Neutrophil (primary cell): ENCODE data around the gene TSPAN14.
A peak's percentile ranks its signal among the peaks of the same experiment; 100 is the strongest.

ENCODE experiments used
- H3K27ac ChIP-seq: fragments of 200-600 bp; sonication (generic); 2 replicates; pipeline ENCODE4 v1.5.1; 2016; ENCODE audit warnings: mild to moderate bottlenecking, moderate library complexity
- H3K27me3 ChIP-seq: fragments of 200-600 bp; sonication (generic); 2 replicates; pipeline ENCODE4 v1.6.0; 2016; ENCODE audit warnings: mild to moderate bottlenecking
- H3K36me3 ChIP-seq: fragments of 200-600 bp; sonication (generic); 2 replicates; pipeline ENCODE4 v1.5.1; 2017
- H3K4me1 ChIP-seq, 2 experiments: fragments of 200-600 bp in 1 of 2; sonication (generic) in 1 of 2; 1 replicate in 1 of 2; 2 replicates in 1 of 2; pipeline versions ENCODE4 v1.5.1 to v1.6.1; 2013 to 2016; ENCODE audit warnings: low read depth in 1 of 2, low read length in 1 of 2, mild to moderate bottlenecking in 1 of 2, moderate library complexity in 1 of 2; ENCODE audit not compliant: control insufficient read depth in 1 of 2, insufficient read depth in 1 of 2
- H3K4me3 ChIP-seq, 2 experiments: fragments of 200-600 bp in 1 of 2; sonication (generic) in 1 of 2; 1 replicate in 1 of 2; 2 replicates in 1 of 2; pipeline ENCODE4 v1.5.1; 2013 to 2016; ENCODE audit warnings: low read depth in 1 of 2, low read length in 1 of 2, mild to moderate bottlenecking in 1 of 2, moderate library complexity in 1 of 2
- H3K9me3 ChIP-seq: fragments of 200-600 bp; sonication (generic); 2 replicates; pipeline ENCODE4 v1.5.1; 2016
- TF ChIP-seq, protein P1 (sequence below): fragments of 200-600 bp; sonication (generic); IDR thresholded peaks from 2 replicates; pipeline ENCODE4 v1.5.1; 2016; ENCODE audit warnings: antibody characterized with exemption

Gene TSPAN14

DNA sequence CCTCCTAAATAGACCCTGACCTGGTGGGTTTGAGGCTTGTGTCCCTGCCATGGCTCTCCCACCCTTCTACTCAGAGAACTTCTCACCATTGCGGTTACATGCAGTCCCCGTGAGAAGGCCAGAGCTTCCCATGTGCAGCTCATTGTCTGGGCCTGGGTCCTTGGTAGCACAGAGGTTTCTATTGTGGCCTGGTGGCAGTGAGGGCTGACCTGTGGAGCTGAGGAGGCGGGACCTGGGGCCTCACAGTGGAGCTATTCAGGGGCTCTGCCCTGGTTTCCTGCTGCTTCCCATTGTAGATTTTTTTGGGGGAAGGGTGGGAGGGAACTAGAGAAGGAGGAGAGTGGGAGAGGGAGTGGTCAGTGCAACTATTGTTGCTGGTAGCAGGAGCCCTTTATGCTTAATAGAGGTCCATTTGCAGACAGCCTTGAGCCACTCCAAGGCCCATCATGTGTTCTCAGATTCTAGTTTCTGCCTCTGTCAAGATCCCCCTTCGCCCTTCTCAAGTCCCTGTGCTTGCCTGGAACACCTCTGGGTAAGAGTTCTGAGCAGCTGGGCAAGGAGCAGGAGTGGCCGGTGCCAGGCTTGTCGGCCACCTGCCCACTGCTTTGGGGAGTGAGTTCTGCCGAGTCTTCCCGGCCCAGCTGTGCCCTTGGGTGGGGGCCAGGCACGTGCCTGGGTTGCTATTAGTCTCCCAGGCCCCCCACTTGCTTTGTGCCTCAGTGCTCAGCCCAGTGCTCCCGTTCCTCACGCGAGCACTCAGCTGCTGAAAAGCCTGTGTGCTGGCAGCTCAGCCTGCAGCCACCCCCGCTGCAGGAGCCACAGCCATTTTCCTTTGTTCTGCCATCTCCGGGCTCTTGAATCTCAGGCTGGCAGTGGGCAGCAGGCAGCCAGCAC lies 10.7 kb downstream of the TSPAN14 start:
- no peaks in the 10 kb centered on the region for H3K9me3 ChIP-seq
- H3K27me3 ChIP-seq: no peaks in the 10 kb centered on the region
- H3K27ac ChIP-seq: peak overlapping the region; percentile 82
- H3K4me3 ChIP-seq: no peak overlapping the region
- peaks cover 90 to 94% of the 10 kb centered on the region in 2 experiments for H3K4me1 ChIP-seq
- H3K36me3 ChIP-seq: peaks cover 15% of the 10 kb centered on the region
- TF ChIP-seq, protein P1, sequence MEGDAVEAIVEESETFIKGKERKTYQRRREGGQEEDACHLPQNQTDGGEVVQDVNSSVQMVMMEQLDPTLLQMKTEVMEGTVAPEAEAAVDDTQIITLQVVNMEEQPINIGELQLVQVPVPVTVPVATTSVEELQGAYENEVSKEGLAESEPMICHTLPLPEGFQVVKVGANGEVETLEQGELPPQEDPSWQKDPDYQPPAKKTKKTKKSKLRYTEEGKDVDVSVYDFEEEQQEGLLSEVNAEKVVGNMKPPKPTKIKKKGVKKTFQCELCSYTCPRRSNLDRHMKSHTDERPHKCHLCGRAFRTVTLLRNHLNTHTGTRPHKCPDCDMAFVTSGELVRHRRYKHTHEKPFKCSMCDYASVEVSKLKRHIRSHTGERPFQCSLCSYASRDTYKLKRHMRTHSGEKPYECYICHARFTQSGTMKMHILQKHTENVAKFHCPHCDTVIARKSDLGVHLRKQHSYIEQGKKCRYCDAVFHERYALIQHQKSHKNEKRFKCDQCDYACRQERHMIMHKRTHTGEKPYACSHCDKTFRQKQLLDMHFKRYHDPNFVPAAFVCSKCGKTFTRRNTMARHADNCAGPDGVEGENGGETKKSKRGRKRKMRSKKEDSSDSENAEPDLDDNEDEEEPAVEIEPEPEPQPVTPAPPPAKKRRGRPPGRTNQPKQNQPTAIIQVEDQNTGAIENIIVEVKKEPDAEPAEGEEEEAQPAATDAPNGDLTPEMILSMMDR: no peak

DNA sequence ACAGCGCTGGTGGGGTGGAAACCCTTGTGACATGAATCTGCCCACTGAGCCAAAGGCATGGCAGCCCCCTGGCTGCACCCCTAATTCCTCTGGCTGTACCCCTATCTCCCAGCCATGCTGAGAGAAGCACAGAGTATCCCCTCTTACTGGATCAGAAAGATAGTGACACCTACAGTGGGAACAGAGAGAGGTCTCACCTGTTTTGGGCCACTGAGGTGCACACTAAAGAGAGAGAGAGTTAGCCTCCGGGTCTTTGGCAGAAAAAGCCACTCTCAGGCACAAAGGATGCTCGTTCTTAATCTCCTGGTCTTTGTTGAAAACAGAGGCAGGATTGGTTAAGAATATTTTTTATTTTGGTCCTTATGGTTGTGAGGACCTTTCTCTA lies 11.3 kb downstream of the TSPAN14 start:
- peaks cover 83 to 88% of the 10 kb centered on the region in 2 experiments for H3K4me1 ChIP-seq
- H3K4me3 ChIP-seq: no peak overlapping the region
- H3K36me3 ChIP-seq: peaks cover 21% of the 10 kb centered on the region
- TF ChIP-seq, protein P1: no peak
- peak overlapping the region; percentile 82 for H3K27ac ChIP-seq
- H3K9me3 ChIP-seq: no peaks in the 10 kb centered on the region
- H3K27me3 ChIP-seq: no peaks in the 10 kb centered on the region

DNA sequence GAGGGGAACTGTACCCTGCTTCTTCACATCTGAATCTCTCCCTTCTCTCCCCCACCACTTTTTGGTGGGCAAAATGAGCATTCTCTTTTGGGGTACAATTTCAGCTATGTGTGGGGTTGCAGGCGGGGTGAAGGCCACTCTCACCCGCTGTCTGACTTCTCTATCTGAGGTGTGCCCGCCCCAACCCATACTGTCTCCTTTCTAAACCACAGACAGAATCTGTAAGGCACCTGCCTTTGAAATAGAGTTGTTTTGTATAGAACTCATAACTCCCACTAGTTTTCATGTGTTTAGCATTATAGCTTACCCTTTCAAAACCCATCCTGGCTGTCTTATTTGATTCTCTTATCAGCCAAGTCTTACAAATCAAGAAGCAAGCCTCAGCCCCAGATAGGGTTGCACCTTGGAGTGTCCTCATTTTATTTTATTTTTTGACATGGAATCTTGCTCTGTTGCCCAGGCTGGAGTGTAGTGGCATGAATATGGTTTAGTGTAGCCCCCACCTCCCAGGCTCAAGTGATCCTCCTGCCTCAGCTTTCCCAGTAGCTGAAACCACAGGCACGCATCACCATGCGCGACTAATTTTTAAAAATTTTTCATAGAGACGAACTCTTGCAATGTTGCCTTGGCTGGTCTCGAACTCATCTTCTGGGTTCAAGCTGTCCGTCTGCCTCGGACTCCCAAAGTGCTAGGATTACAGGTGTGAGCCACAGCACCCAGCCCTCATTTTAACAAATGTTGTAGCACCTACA lies 11.9 kb downstream of the TSPAN14 start:
- H3K36me3 ChIP-seq: peaks cover 27% of the 10 kb centered on the region
- H3K27ac ChIP-seq: peak overlapping the region; percentile 82
- TF ChIP-seq, protein P1: no peak
- H3K9me3 ChIP-seq: no peaks in the 10 kb centered on the region
- H3K27me3 ChIP-seq: no peaks in the 10 kb centered on the region
- peaks cover 81 to 87% of the 10 kb centered on the region in 2 experiments for H3K4me1 ChIP-seq
- no peak overlapping the region for H3K4me3 ChIP-seq

DNA sequence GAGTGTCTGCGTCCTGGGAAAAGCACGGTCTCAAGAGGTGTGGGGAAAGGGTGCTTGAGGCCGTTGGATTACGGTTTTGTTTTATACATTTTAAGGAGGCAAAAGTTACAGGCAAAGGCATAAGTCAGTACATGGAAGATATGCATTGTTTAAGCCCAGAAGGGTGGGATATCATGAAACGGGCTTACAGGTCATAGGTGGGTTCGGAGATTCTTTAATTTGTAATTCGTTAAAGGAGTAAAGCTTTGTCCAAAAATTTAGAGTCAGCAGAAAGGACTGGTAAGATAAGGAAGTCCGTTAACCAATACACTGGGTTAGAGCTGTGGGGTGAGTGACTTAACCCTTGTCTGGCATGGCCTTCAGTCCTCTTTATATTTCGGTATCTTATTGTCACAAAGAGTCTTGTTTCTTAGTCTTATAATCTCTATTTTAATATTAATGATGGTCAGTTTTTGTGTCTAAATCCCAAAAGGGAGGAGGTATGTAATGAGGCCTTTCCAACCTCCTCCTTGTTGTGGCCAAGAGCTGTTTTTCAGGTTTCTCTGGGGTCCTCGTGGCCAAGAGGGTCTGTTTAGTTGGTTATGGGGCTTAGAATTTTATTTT lies 12.7 kb downstream of the TSPAN14 start:
- H3K36me3 ChIP-seq: peaks cover 35% of the 10 kb centered on the region
- H3K27me3 ChIP-seq: no peaks in the 10 kb centered on the region
- TF ChIP-seq, protein P1: no peak
- peaks cover 81 to 87% of the 10 kb centered on the region in 2 experiments for H3K4me1 ChIP-seq
- peak overlapping the region; percentile 82 for H3K27ac ChIP-seq
- no peak overlapping the region for H3K4me3 ChIP-seq
- no peaks in the 10 kb centered on the region for H3K9me3 ChIP-seq

DNA sequence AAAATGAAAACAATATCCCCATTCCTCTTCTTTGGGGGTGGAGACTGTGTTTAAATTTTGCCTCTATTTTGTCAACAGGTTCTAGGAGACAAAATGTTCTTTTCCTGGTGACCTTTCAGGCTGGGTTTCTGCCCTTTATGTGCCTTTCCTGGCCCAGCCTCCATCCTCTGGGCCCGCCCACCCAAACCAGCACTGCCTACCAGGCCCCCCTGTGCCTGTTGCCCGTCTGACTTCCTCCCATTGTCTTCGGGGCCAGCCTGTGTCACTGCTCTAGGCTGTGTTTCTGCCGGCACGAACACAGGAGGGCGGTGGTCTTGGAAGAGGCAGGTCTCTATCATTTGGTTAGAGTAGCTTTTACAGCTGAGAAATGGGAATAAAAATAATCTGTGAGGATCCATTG lies 13.9 kb downstream of the TSPAN14 start:
- no peaks in the 10 kb centered on the region for H3K9me3 ChIP-seq
- no peaks in the 10 kb centered on the region for H3K27me3 ChIP-seq
- H3K4me1 ChIP-seq: peaks cover 72 to 77% of the 10 kb centered on the region in 2 experiments
- no peak overlapping the region for H3K4me3 ChIP-seq
- peaks cover 33% of the 10 kb centered on the region for H3K36me3 ChIP-seq
- H3K27ac ChIP-seq: peak overlapping the region; percentile 82
- TF ChIP-seq, protein P1: no peak
